ENCODE results near the gene COL5A1. TPM values are rescaled to one million over a fixed set of nuclear protein-coding genes. Genes with fewer than 3 reads are reported as not detected.

The COL5A1 gene
- total RNA-seq, 4 donors from 2014 or later = 7.1 to 69.3 (median 16.1) TPM

DNA sequence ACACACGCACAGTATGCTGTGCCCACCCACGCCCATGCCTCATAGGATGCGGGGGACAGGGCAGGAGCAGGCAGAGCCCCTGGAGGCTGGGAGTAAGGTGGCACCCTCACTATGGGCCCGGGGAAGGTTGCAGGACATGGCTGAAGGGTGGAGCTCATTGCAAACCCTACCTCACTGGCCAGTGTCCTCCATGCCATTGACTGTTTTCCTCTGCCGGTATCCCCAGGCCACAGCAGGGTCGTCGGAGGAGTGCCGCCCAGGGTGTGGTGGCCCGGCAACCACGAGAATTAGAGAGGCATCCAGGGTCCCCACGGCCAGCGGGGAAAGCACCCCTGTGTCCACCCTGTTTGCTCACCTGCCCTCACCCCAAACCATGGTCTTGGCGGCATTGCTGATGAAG lies 179.3 kb downstream of the COL5A1 start:
- in situ Hi-C loops (cut with MboI; ENCODE audit: low pct_ligation_motif_present in 1 of 4, low pct_unique_long_range_greater_than_20kb in 1 of 4, low sequenced_read_pairs in 3 of 4) = no loop called here
- no peaks in the 10 kb centered on the region for H3K36me3 ChIP-seq
- 81 to 90% methylated on average over 5 to 13 of the region's 13 CpGs for WGBS, 2 donors (ENCODE audit: low coverage in 1 of 2)
- H3K27ac ChIP-seq = no peak overlapping the region
- no peak overlapping the region for H3K4me3 ChIP-seq
- H3K9me3 ChIP-seq = no peaks in the 10 kb centered on the region
- intact Hi-C loops (cut with DNase I; ENCODE audit: low total_unique reads) = no loop called here
- H3K27me3 ChIP-seq = no peaks in the 10 kb centered on the region
- H3K4me1 ChIP-seq = no peaks in the 10 kb centered on the region
- DNase-seq = no peak
- TF ChIP-seq, protein P1, sequence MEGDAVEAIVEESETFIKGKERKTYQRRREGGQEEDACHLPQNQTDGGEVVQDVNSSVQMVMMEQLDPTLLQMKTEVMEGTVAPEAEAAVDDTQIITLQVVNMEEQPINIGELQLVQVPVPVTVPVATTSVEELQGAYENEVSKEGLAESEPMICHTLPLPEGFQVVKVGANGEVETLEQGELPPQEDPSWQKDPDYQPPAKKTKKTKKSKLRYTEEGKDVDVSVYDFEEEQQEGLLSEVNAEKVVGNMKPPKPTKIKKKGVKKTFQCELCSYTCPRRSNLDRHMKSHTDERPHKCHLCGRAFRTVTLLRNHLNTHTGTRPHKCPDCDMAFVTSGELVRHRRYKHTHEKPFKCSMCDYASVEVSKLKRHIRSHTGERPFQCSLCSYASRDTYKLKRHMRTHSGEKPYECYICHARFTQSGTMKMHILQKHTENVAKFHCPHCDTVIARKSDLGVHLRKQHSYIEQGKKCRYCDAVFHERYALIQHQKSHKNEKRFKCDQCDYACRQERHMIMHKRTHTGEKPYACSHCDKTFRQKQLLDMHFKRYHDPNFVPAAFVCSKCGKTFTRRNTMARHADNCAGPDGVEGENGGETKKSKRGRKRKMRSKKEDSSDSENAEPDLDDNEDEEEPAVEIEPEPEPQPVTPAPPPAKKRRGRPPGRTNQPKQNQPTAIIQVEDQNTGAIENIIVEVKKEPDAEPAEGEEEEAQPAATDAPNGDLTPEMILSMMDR (IDR thresholded peaks at IDR 0.05) = no peak
- TF ChIP-seq EP300 (IDR thresholded peaks at IDR 0.05; ENCODE audit: low read depth) (no peak), POLR2A (IDR thresholded peaks at IDR 0.05) (no peak), POLR2AphosphoS5 (IDR thresholded peaks at IDR 0.05) (no peak)

DNA sequence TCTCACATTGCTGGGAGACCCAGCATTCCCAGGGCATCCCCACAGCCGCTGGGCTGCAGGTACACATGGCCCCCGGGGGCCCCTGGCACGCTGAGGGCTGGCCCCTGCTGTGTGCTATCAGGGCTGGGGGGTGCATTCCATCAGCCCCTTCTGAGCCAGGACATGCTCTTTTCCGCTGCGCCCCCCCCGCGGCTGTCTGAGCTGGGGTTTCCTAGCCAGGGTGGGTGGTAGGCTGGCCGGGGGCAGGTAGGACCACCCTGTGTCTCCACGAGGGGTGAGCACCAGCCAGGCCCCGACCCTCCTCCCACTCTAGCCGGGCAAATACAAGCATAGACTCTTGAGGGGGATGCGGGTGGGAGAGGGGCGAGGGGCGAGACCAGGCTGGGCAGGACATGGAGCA lies 180.9 kb downstream of the COL5A1 start:
- no peaks in the 10 kb centered on the region for H3K4me1 ChIP-seq
- intact Hi-C loops (cut with DNase I; ENCODE audit: low total_unique reads) (no loop called here), in situ Hi-C loops (cut with MboI; ENCODE audit: low pct_ligation_motif_present in 1 of 4, low pct_unique_long_range_greater_than_20kb in 1 of 4, low sequenced_read_pairs in 3 of 4) (no loop called here)
- H3K36me3 ChIP-seq = no peaks in the 10 kb centered on the region
- no peak overlapping the region for H3K27ac ChIP-seq
- H3K27me3 ChIP-seq = no peaks in the 10 kb centered on the region
- no peak overlapping the region for H3K4me3 ChIP-seq
- no peak for TF ChIP-seq POLR2A (IDR thresholded peaks at IDR 0.05)
- TF ChIP-seq, protein P1 (IDR thresholded peaks at IDR 0.05) = no peak
- TF ChIP-seq POLR2AphosphoS5 (IDR thresholded peaks at IDR 0.05) = no peak
- no peak for TF ChIP-seq EP300 (IDR thresholded peaks at IDR 0.05; ENCODE audit: low read depth)
- WGBS, 2 donors (ENCODE audit: low coverage in 1 of 2) = 60% methylated on average over 9 of the region's 14 CpGs; no CpG with 5 or more reads in 1 of the 2 donors
- DNase-seq = no peak
- no peaks in the 10 kb centered on the region for H3K9me3 ChIP-seq

DNA sequence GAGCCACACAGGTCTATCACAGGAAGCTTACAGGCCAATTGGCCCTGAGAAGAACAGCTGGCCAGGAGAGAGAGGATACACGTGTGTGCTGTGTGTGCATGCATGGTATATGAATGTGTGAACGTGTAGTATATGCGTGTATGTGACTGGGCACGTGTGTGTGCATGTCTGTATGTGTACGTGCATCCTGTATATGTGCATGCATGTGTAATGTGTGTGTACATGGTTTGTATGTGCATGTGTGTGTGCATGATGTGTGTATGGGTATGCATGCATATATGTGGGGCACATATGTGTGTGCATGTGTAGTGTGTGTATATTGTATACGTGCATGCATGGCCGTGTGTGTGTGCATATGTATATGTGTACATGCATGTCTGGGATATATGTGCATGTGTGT lies 182.0 kb downstream of the COL5A1 start:
- TF ChIP-seq, protein P1 (IDR thresholded peaks at IDR 0.05) = no peak
- TF ChIP-seq EP300 (IDR thresholded peaks at IDR 0.05; ENCODE audit: low read depth) = no peak
- no peaks in the 10 kb centered on the region for H3K27me3 ChIP-seq
- WGBS, 2 donors (ENCODE audit: low coverage in 1 of 2) = 83% methylated on average over 7 of the region's 7 CpGs; no CpG with 5 or more reads in 1 of the 2 donors
- in situ Hi-C loops (cut with MboI; ENCODE audit: low pct_ligation_motif_present in 1 of 4, low pct_unique_long_range_greater_than_20kb in 1 of 4, low sequenced_read_pairs in 3 of 4) (no loop called here), intact Hi-C loops (cut with DNase I; ENCODE audit: low total_unique reads) (no loop called here)
- no peak overlapping the region for H3K27ac ChIP-seq
- no peaks in the 10 kb centered on the region for H3K36me3 ChIP-seq
- H3K4me3 ChIP-seq = no peak overlapping the region
- no peaks in the 10 kb centered on the region for H3K4me1 ChIP-seq
- H3K9me3 ChIP-seq = no peaks in the 10 kb centered on the region
- no peak for DNase-seq

DNA sequence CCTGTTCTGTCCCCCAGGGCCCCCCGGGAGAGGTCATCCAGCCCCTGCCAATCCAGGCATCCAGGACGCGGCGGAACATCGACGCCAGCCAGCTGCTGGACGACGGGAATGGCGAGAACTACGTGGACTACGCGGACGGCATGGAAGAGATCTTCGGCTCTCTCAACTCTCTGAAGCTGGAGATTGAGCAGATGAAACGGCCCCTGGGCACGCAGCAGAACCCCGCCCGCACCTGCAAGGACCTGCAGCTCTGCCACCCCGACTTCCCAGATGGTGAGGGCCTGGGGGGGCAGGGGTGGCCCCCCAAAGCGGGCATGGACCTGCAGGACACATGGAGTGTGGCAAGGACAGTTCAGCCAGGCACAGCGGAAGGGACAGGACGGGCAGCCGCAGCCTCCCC lies 183.0 kb downstream of the COL5A1 start:
- Histone ChIP-seq H3K27me3 (no peaks in the 10 kb centered on the region), H3K4me1 (no peaks in the 10 kb centered on the region), H3K27ac (no peak overlapping the region), H3K4me3 (no peak overlapping the region), H3K36me3 (no peaks in the 10 kb centered on the region), H3K9me3 (no peaks in the 10 kb centered on the region)
- no peak for DNase-seq
- in situ Hi-C loops (cut with MboI; ENCODE audit: low pct_ligation_motif_present in 1 of 4, low pct_unique_long_range_greater_than_20kb in 1 of 4, low sequenced_read_pairs in 3 of 4) = no loop called here
- intact Hi-C loops (cut with DNase I; ENCODE audit: low total_unique reads) = no loop called here
- WGBS, 2 donors (ENCODE audit: low coverage in 1 of 2) = 89% methylated on average over 19 of the region's 23 CpGs; no CpG with 5 or more reads in 1 of the 2 donors
- TF ChIP-seq POLR2A (IDR thresholded peaks at IDR 0.05) (no peak), POLR2AphosphoS5 (IDR thresholded peaks at IDR 0.05) (no peak)
- TF ChIP-seq, protein P1 (IDR thresholded peaks at IDR 0.05) = no peak
